ENCODE results near the gene TREML2. TPM values are rescaled to one million over a fixed set of nuclear protein-coding genes. Genes with fewer than 3 reads are reported as not detected.
A peak's percentile ranks its signal among the peaks of the same experiment; 100 is the strongest.

The TREML2 gene
- total and polyA plus RNA-seq, 9 of the 15 experiments (the other 6 are each of a cell fraction or from before 2014, with no cell fraction given) = 0.20 to 2.9 (median 1.4) TPM

DNA sequence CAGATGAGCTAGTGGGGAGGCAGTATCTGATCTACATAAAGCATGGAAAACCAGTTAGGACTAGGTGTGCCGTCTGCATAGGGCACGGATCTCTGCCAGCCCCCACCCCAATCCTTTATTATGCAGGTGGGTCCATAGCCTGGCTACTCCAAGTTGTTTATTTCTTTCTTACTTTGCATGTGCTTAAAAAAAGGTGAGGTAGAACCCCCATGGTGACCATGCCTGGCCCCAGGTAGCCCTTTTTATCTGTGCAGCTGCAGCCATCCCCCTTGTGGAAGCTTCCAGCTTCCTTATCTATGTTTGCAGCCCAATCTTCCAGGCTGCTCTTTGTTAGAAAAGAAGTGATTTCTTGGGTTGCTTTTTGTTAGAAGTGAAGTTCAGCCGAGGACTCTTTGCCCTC is 29.0 kb downstream of the TREML2 start (continued):
- TF ChIP-seq, protein P1, sequence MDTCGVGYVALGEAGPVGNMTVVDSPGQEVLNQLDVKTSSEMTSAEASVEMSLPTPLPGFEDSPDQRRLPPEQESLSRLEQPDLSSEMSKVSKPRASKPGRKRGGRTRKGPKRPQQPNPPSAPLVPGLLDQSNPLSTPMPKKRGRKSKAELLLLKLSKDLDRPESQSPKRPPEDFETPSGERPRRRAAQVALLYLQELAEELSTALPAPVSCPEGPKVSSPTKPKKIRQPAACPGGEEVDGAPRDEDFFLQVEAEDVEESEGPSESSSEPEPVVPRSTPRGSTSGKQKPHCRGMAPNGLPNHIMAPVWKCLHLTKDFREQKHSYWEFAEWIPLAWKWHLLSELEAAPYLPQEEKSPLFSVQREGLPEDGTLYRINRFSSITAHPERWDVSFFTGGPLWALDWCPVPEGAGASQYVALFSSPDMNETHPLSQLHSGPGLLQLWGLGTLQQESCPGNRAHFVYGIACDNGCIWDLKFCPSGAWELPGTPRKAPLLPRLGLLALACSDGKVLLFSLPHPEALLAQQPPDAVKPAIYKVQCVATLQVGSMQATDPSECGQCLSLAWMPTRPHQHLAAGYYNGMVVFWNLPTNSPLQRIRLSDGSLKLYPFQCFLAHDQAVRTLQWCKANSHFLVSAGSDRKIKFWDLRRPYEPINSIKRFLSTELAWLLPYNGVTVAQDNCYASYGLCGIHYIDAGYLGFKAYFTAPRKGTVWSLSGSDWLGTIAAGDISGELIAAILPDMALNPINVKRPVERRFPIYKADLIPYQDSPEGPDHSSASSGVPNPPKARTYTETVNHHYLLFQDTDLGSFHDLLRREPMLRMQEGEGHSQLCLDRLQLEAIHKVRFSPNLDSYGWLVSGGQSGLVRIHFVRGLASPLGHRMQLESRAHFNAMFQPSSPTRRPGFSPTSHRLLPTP (IDR thresholded peaks at IDR 0.05; ENCODE audit: borderline replicate concordance, extremely low read depth, insufficient read length) = no peak
- no peak for TF ChIP-seq ZNF785 (CRISPR knock-in tag; IDR thresholded peaks at IDR 0.05)
- TF ChIP-seq ELF4 (CRISPR knock-in tag; IDR thresholded peaks at IDR 0.05) = no peak
- TF ChIP-seq HLTF (IDR thresholded peaks at IDR 0.05) = no peak
- no peak for TF ChIP-seq SREBF1 (IDR thresholded peaks at IDR 0.05; ENCODE audit: borderline replicate concordance, low read depth, low read length)
- no peak for TF ChIP-seq POLR2G (IDR thresholded peaks at IDR 0.05; ENCODE audit: low read depth, low read length)
- no peak for TF ChIP-seq ZNF431 (CRISPR knock-in tag; IDR thresholded peaks at IDR 0.05)
- TF ChIP-seq SOX6 (IDR thresholded peaks at IDR 0.05) = peak; percentile 70
- TF ChIP-seq, protein P2, sequence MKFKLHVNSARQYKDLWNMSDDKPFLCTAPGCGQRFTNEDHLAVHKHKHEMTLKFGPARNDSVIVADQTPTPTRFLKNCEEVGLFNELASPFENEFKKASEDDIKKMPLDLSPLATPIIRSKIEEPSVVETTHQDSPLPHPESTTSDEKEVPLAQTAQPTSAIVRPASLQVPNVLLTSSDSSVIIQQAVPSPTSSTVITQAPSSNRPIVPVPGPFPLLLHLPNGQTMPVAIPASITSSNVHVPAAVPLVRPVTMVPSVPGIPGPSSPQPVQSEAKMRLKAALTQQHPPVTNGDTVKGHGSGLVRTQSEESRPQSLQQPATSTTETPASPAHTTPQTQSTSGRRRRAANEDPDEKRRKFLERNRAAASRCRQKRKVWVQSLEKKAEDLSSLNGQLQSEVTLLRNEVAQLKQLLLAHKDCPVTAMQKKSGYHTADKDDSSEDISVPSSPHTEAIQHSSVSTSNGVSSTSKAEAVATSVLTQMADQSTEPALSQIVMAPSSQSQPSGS (CRISPR knock-in tag; IDR thresholded peaks at IDR 0.05) = no peak
- no peak for TF ChIP-seq PHF20 (IDR thresholded peaks at IDR 0.05; ENCODE audit: partially characterized antibody)
- TF ChIP-seq MEF2A (IDR thresholded peaks at IDR 0.05; ENCODE audit: control insufficient read depth, low read depth, low read length) = no peak
- TF ChIP-seq, protein P3, sequence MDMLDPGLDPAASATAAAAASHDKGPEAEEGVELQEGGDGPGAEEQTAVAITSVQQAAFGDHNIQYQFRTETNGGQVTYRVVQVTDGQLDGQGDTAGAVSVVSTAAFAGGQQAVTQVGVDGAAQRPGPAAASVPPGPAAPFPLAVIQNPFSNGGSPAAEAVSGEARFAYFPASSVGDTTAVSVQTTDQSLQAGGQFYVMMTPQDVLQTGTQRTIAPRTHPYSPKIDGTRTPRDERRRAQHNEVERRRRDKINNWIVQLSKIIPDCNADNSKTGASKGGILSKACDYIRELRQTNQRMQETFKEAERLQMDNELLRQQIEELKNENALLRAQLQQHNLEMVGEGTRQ (CRISPR knock-in tag; IDR thresholded peaks at IDR 0.05) = no peak
- no peak for TF ChIP-seq ZNF444 (CRISPR knock-in tag; IDR thresholded peaks at IDR 0.05)
- no peak for TF ChIP-seq SAFB (IDR thresholded peaks at IDR 0.05; ENCODE audit: borderline replicate concordance, low read depth, low read length)
- TF ChIP-seq CBFA2T3 (IDR thresholded peaks at IDR 0.05) = peak; percentile 85
- TF ChIP-seq NBN (IDR thresholded peaks at IDR 0.05; ENCODE audit: low read depth) = no peak
- no peak for TF ChIP-seq STAG1 (CRISPR knock-in tag; IDR thresholded peaks at IDR 0.05; ENCODE audit: borderline replicate concordance)
- TF ChIP-seq EP300 (IDR thresholded peaks at IDR 0.05; ENCODE audit: low read length) = 0 out of 2 replicates have a peak, but pooled peaks have one; percentile 23
- TF ChIP-seq POLR2AphosphoS5 (IDR thresholded peaks at IDR 0.05; ENCODE audit: control insufficient read depth, insufficient read depth, low read depth, low read length) = peak; percentile 30; the same call in 1 of the 2 replicates
- TF ChIP-seq, protein P4, sequence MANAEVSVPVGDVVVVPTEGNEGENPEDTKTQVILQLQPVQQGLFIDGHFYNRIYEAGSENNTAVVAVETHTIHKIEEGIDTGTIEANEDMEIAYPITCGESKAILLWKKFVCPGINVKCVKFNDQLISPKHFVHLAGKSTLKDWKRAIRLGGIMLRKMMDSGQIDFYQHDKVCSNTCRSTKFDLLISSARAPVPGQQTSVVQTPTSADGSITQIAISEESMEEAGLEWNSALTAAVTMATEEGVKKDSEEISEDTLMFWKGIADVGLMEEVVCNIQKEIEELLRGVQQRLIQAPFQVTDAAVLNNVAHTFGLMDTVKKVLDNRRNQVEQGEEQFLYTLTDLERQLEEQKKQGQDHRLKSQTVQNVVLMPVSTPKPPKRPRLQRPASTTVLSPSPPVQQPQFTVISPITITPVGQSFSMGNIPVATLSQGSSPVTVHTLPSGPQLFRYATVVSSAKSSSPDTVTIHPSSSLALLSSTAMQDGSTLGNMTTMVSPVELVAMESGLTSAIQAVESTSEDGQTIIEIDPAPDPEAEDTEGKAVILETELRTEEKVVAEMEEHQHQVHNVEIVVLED (CRISPR knock-in tag; IDR thresholded peaks at IDR 0.05) = no peak
- no peak for TF ChIP-seq PTBP1 (IDR thresholded peaks at IDR 0.05; ENCODE audit: low read depth, low read length)
- TF ChIP-seq RBM14 (IDR thresholded peaks at IDR 0.05; ENCODE audit: borderline replicate concordance, insufficient read depth, low read depth, low read length) = no peak
- no peak for TF ChIP-seq NFATC3 (IDR thresholded peaks at IDR 0.05)
- no peak for TF ChIP-seq ZNF224 (CRISPR knock-in tag; IDR thresholded peaks at IDR 0.05)
- no peak for TF ChIP-seq SRSF9 (IDR thresholded peaks at IDR 0.05; ENCODE audit: borderline replicate concordance, low read depth, low read length)

Data from K562 (cell line).